ENCODE data around the gene CTAGE4.
"Not testable (repeated sequence)": the region's sequence is repeated elsewhere in the genome, so short reads cannot be mapped to it uniquely, and the experiment has no call there.

The CTAGE4 gene

DNA sequence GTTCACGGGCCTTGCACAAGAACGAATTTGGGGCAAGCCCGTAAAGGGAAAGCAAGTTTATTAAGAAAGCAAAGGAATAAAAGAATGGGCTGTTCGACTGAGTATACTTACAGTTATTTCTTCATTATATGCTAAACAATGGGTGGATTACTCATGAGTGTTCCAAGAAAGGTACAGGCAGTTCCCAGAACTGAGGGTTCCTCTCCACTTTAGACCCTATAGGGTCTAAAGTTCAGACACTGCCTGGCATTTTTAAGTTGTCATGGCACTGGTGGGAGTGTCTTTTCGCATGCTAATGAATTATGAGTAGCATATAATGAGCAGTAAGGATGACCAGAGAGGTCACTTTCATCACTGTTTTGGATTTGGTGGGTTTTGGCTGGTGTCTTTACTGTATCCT, 22.0 kb downstream of the CTAGE4 start:
- DNase-seq (ENCODE audit: low spot score): not testable (repeated sequence)

DNA sequence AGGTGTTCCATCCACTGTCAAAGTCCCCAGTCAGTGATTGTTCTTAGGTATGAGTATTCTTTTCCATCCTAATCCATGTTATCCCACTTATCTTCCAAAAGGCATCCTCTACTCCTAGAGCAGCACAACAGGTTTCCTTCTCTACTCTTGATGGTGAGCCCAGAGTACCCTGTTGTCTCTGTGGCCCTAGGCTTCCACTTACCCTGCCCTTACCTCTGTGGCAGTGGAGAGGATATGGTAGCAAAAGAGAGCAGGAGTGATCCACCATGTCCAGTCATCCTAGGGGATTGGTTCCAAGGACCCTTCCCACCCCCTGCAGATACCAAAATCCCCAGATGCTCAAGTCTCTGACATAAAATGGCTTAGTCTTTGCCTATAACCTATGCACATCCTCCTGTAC, 33.9 kb downstream of the CTAGE4 start:
- DNase-seq (ENCODE audit: low spot score): not testable (repeated sequence)

DNA sequence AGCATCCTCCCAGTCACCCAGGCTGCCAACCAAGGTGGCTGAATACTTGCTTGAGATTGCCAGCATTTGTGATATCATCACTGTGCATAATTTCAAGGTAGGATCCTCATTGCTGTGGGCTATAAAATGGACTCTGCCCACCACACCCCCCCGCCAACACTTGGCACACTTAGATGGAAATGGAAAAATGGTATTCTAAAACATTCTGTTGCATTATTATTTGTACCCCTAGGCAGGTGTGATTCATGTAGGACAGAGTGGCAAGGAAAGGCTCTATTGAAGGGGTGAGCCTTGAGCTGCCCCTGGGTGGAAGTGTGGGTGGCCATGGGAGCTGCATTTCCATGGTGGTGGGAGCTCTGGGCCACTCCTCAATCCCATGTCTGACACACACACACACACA, 35.3 kb downstream of the CTAGE4 start:
- DNase-seq (ENCODE audit: low spot score): not testable (repeated sequence)

DNA sequence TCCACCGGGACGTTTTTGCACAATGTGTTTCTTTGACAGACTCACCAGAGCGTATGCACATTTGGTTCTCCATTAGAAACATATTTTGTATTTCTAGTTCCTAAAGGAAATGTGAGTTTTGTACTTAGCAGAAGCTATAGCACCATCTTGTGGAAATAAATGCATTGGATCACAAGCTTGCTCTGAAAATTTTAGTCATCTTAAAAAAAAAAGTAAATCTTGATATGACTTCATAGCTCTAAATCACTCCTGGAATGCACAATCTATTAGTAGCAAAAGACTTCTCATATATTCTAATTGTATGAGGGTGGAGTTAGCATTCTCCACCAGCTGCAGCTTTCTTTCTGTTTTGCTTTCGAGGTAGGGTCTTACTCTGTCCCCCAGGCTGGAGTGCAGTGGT, 35.9 kb downstream of the CTAGE4 start:
- DNase-seq (ENCODE audit: low spot score): not testable (repeated sequence)

DNA sequence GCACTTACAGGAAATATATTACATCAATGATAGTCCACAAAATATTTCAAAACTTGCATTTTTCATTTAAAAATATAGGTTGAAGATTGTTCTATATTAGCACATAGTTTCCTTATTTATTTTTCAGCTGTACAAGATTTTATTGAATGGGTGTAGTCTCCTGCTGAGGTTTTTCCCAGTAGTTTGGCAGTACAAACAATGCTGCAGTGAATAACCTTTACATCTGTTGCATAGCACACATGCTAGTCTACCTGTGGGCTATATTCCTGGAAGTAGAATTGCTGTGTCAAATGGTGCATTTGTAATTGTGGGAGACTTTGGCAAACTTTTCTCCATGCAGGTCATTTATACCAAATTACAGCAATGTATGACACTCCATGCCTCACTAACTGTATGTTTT, 37.3 kb downstream of the CTAGE4 start:
- DNase-seq (ENCODE audit: low spot score): not testable (repeated sequence)

DNA sequence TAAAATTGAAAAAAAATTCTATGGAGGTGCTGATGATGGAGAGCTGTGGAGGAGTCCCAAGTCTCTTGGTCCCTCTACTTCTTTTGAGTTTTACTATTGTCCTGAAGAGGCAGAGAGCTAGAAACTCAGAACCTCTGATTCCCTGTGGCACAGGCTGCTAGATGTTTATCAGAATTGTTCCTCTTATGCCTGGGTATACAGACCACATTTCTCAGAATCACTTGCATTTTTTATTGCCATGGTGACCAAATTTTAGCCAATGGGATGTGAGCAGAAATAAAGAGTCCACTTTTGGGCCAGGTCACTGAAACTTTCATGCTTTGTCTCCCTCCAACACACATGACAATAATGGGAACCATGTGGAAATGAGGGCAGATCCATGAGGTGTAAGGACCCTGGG, 40.4 kb downstream of the CTAGE4 start:
- DNase-seq (ENCODE audit: low spot score): not testable (repeated sequence)

DNA sequence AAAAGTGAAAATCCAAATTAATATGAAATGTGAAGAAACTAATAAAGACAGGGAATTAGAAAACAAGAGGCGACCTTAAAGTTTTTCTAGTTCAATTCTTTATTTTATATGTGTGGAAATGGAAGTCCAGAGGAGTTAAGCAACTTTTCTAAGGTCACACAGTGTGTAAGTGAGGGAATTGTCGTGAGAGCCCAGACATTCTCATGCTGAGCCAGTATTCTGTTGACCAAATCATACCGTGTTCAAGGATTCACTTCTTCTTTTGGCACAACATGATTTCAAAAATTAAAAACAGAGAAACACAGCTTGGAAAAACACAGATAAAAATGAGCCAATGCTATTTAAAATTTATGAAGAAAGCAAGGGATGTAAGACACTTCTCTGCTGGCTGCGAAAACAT, 43.6 kb downstream of the CTAGE4 start:
- DNase-seq (ENCODE audit: low spot score): not testable (repeated sequence)

DNA sequence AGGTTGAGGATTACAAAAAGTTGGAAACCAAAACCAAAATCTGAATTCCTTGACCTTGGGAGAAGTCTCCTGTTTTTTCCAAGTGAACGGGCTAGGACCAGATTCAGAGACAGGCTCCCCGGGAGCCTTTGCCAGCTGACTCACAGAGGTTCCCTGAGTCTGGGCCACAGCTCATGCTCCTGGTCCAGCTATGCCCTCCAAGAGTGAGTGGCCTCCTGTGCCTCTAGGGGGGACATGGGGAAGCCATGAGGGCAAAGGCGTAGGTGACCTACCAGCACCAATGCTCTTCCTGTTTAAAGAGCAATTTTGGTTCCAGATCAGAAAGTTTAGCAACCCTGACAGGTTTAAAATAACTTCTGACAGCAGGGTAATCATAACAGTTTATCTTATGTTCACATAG, 45.5 kb downstream of the CTAGE4 start:
- DNase-seq (ENCODE audit: low spot score): not testable (repeated sequence)

DNA sequence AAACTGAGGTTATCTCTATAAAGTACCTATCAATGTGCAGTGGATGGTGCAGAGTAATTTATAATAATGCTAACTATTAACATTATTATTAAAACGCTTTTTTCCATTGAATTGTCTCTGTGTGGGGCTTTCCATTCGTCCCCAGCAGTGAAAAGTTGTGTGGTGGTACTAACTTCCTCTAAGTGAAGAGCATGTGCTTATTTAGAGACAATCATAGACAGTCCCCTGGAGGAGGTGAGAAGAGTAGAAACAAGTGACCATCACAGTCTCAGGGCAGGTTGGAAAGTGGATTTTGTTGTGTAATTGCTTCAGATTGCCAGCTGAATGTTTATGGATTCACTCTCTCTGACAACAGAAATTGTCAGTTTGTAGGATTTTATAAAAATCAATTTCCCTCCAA, 47.8 kb downstream of the CTAGE4 start:
- DNase-seq (ENCODE audit: low spot score): not testable (repeated sequence)

DNA sequence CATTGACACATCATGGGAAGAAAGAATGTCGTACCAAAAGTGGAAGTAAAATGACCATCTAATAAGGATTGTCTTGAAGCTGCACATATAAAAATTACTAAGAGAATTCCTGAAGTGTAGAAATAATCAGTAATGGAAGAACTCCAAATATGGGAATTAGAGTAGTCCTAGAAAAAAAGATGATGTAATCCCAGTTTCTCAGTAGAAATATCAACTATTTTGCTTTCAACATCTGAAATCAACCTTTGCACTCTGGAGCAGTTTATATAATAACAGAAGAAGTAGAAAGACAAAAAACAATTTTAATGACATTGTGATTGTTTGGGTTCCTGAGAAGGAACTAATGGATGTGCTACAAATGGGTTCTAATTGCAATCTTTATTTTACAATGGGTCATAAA, 49.8 kb downstream of the CTAGE4 start:
- DNase-seq (ENCODE audit: low spot score): not testable (repeated sequence)
